ENCODE results near the gene KNOP1. TPM values are rescaled to one million over a fixed set of nuclear protein-coding genes. Genes with fewer than 3 reads are reported as not detected.
"Not testable (repeated sequence)": the region's sequence is repeated elsewhere in the genome, so short reads cannot be mapped to it uniquely, and the experiment has no call there.

KNOP1 gene
- total RNA-seq, 1 donor from 2014 or later, result 10.9 TPM

GRCh38 chr16:19685176-19685575 lies 32.9 kb downstream of the KNOP1 start:
- DNase-seq (no peak), ATAC-seq (no peak)
- intact Hi-C loops (cut with DNase I), result no loop called here
- Histone ChIP-seq H3K27me3 (ENCODE audit: low read depth) (no peaks in the 10 kb centered on the region), H3K4me1 (peaks cover 8% of the 10 kb centered on the region), H3K27ac (no peak overlapping the region), H3K4me3 (no peak overlapping the region), H3K36me3 (peaks cover 67% of the 10 kb centered on the region), H3K9me3 (peaks cover 5% of the 10 kb centered on the region)
- no peak for TF ChIP-seq CTCF (IDR thresholded peaks at IDR 0.05)

- Histone ChIP-seq H3K4me3 (no peak overlapping the region), H3K36me3 (peaks cover 65% of the 10 kb centered on the region), H3K27ac (no peak overlapping the region), H3K4me1 (no peaks in the 10 kb centered on the region), H3K9me3 (peaks cover 5% of the 10 kb centered on the region), H3K27me3 (ENCODE audit: low read depth) (no peaks in the 10 kb centered on the region)
- ATAC-seq (no peak), DNase-seq (no peak)
- intact Hi-C loops (cut with DNase I), result no loop called here
- no peak for TF ChIP-seq CTCF (IDR thresholded peaks at IDR 0.05)
These were observed 34.4 kb downstream of the KNOP1 start for GRCh38 chr16:19683453-19684236.

GRCh38 chr16:19681637-19682036 lies 36.4 kb downstream of the KNOP1 start:
- Histone ChIP-seq H3K4me1 (no peaks in the 10 kb centered on the region), H3K9me3 (peaks cover 5% of the 10 kb centered on the region), H3K36me3 (peaks cover 57% of the 10 kb centered on the region), H3K4me3 (no peak overlapping the region), H3K27me3 (ENCODE audit: low read depth) (no peaks in the 10 kb centered on the region), H3K27ac (no peak overlapping the region)
- intact Hi-C loops (cut with DNase I), result no loop called here
- no peak for TF ChIP-seq CTCF (IDR thresholded peaks at IDR 0.05)
- DNase-seq (no peak), ATAC-seq (no peak)

- no peak for ATAC-seq
- intact Hi-C loops (cut with DNase I), result no loop called here
- Histone ChIP-seq H3K4me1 (no peaks in the 10 kb centered on the region), H3K27me3 (ENCODE audit: low read depth) (no peaks in the 10 kb centered on the region), H3K4me3 (no peak overlapping the region), H3K36me3 (peaks cover 49% of the 10 kb centered on the region), H3K27ac (no peak overlapping the region), H3K9me3 (peaks cover 5% of the 10 kb centered on the region)
- no peak for DNase-seq
- no peak for TF ChIP-seq CTCF (IDR thresholded peaks at IDR 0.05)
These were observed 37.1 kb downstream of the KNOP1 start for GRCh38 chr16:19680881-19681340.

- H3K27ac ChIP-seq; H3K4me1 ChIP-seq; DNase-seq; H3K9me3 ChIP-seq; ATAC-seq; H3K4me3 ChIP-seq; H3K27me3 ChIP-seq (ENCODE audit: low read depth); intact Hi-C loops (cut with DNase I): not testable (repeated sequence)
- peaks cover 33% of the 10 kb centered on the region for H3K36me3 ChIP-seq
These were observed 38.7 kb downstream of the KNOP1 start for GRCh38 chr16:19679281-19679680.

GRCh38 chr16:19678804-19679203 lies 39.2 kb downstream of the KNOP1 start:
- no peak for TF ChIP-seq CTCF (IDR thresholded peaks at IDR 0.05)
- DNase-seq, result no peak
- H3K27ac ChIP-seq, result no peak overlapping the region
- H3K27me3 ChIP-seq (ENCODE audit: low read depth), result no peaks in the 10 kb centered on the region
- no peak for ATAC-seq
- H3K9me3 ChIP-seq, result peaks cover 5% of the 10 kb centered on the region
- H3K4me1 ChIP-seq, result no peaks in the 10 kb centered on the region
- peaks cover 31% of the 10 kb centered on the region for H3K36me3 ChIP-seq
- H3K4me3 ChIP-seq, result no peak overlapping the region
- intact Hi-C loops (cut with DNase I), result no loop called here

All from lower lobe of right lung (tissue), 2 donors.